Lung microvascular endothelial cell (primary cell): ENCODE results near the gene GPX8. TPM values are rescaled to one million over a fixed set of nuclear protein-coding genes. Genes with fewer than 3 reads are reported as not detected.

Experiments used
- DNase-seq, 2 donors: peaks; one replicate each; pipeline versions ENCODE4 v3.0.0 to v3.0.0-alpha.2; 2010; ENCODE audit warnings: low read depth in 2 of 2
- total RNA-seq: library from RNA; depleted of rRNA; stranded (reverse); fragments of >200 nt; gene quantifications from 2 replicates; pipeline ENCODE4 v1.2.1, GENCODE V29; 2014

Gene GPX8
- total RNA-seq = 2.0 and 22.2 TPM in 2 replicates

GRCh38 chr5:55159763-55160492 lies at the start of gene GPX8:
Gene GPX8, plus strand, starts transcription at chr5:55160171. Its CDS starts 22 bp downstream, at chr5:55160193.
- peak; percentile 79 to 88 for DNase-seq

GRCh38 chr5:55110217-55110616 lies 49.8 kb upstream of the GPX8 start:
- DNase-seq = peak; percentile 8 to 51

GRCh38 chr5:55113327-55113726 lies 46.6 kb upstream of the GPX8 start:
- DNase-seq = no peak

GRCh38 chr5:55114061-55114460 lies 45.9 kb upstream of the GPX8 start:
- no peak for DNase-seq

GRCh38 chr5:55123365-55123764 lies 36.6 kb upstream of the GPX8 start:
- DNase-seq = no peak

- no peak for DNase-seq
Observed at GRCh38 chr5:55134053-55134722, 25.8 kb upstream of the GPX8 start.

- DNase-seq = no peak
Observed at GRCh38 chr5:55136521-55136920, 23.4 kb upstream of the GPX8 start.

GRCh38 chr5:55140908-55141665 lies 18.9 kb upstream of the GPX8 start:
- peak in 1 of 2 donors; percentile 52 for DNase-seq

- no peak for DNase-seq
Observed at GRCh38 chr5:55141945-55142690, 17.9 kb upstream of the GPX8 start.

GRCh38 chr5:55143624-55144023 lies 16.3 kb upstream of the GPX8 start:
- no peak for DNase-seq

- DNase-seq = no peak
Observed at GRCh38 chr5:55146080-55146479, 13.9 kb upstream of the GPX8 start.

GRCh38 chr5:55146543-55147151 lies 13.3 kb upstream of the GPX8 start:
- DNase-seq = peak; percentile 83 to 88

GRCh38 chr5:55149308-55149795 lies 10.6 kb upstream of the GPX8 start:
- DNase-seq = no peak

GRCh38 chr5:55151923-55152842 lies 7.8 kb upstream of the GPX8 start:
- peak; percentile 41 to 43 for DNase-seq

- DNase-seq = peak in 1 of 2 donors; percentile 80
Observed at GRCh38 chr5:55154873-55155272, 5.1 kb upstream of the GPX8 start.

GRCh38 chr5:55160493-55161209 lies 680 bp downstream of the GPX8 start:
- peak; percentile 53 to 96 for DNase-seq

GRCh38 chr5:55162666-55163065 lies 2.7 kb downstream of the GPX8 start:
- no peak for DNase-seq

GRCh38 chr5:55171471-55171870 lies 11.5 kb downstream of the GPX8 start:
- DNase-seq = no peak
